HL-60/S4 (cell line): ENCODE data around the gene RFX2.

Experiments used
- in situ Hi-C: fragments of 300-500 bp; cut with MboI; formaldehyde crosslinking; loops from 2 replicates; pipeline ENCODE4 v1.14.3; 2022; ENCODE audit warnings: low sequenced_read_pairs

The RFX2 gene

DNA sequence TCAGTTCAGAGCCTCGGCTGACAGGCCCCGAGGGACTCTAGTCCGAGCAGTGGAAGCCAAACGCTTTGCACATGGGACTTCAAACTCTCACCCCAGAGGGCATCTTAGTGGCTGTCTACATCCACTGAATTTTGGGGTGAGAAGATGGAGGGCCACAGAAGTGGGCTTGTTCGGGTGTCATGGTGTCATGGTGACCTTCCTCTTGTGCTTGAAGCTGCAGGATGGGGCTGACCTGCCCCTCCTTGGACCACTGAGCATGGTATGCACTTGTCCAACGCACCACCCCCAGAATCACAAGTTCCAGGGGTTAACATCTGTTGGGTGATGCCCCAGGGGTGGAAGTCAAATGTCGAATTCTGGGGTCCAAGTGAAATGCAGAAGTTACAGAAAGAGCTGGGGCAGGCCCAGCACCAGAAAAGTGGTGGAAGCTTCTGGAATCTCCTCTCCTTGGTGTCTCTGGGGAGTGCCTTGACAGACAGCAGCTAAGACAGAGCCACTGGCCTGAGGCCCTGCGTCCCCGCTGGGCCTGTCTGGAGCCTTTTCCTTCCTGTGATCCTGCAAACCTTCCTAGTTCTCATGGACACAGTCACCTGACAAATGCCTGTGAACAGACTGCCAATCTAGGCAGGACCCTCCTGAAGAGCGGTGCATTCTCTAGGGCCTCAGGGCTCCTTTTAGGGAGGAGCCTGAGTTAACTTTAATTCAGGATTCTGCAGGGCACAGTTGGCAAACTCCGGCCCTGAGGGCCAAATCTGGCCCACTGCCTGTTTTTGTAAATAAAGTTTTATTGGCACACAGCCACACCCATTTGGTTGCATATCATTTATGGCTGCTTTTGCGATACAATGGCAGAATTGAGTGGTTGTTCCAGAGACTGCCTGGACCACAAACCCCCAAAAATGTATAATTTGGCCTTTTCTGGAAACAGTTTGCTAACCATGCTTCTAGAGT is 67.2 kb downstream of the RFX2 start:
- in situ Hi-C loops: loop anchor here (25.0 kb wide), 1 partner anchor 269 kb away; no protein-coding TSS in a partner anchor

DNA sequence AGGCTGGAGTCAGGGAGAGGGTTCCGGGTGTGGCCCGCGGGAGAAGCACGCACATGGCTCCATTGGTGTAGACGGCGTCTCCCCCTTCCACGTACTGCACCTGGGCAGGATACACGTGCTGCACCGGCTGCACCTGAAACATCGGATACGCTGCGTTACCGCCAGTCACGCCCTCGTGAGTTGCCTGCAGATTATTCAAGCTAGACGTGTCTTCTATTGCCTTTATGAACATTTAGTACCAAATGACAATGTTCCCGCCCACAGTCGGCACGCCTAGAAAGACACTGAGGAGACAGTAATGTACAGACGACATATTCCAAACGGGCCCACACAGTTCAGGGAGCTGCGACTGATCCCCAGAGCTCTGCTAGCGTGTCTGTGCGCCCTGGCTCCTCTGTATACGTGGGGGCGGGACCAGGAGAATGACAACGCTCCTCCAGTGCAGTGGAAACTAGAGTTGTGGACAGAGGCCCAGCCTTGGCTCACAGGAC is 68.3 kb downstream of the RFX2 start:
- in situ Hi-C loops: loop anchor here (25.0 kb wide), 1 partner anchor 270 kb away; no protein-coding TSS in a partner anchor

DNA sequence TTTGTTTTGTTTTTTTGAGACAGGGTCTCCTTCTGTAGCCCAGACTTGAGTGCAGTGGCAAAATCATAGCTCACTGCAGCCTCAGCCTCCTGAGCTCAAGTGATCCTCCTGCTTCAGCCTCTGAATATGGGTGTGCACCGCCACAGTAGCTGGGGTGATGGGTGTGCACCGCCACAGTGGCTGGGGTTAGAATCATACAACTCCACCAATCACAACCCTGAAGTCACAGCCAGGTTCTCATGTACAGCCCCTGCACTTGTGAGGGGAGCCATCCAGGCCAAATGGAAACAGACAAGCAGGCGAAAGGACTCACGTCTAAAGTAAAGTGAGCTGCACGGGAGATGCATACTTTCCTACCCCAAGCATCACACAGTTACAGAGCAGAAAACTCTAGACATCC is 69.2 kb downstream of the RFX2 start:
- in situ Hi-C loops: loop anchor here (25.0 kb wide), 1 partner anchor 271 kb away; no protein-coding TSS in a partner anchor

DNA sequence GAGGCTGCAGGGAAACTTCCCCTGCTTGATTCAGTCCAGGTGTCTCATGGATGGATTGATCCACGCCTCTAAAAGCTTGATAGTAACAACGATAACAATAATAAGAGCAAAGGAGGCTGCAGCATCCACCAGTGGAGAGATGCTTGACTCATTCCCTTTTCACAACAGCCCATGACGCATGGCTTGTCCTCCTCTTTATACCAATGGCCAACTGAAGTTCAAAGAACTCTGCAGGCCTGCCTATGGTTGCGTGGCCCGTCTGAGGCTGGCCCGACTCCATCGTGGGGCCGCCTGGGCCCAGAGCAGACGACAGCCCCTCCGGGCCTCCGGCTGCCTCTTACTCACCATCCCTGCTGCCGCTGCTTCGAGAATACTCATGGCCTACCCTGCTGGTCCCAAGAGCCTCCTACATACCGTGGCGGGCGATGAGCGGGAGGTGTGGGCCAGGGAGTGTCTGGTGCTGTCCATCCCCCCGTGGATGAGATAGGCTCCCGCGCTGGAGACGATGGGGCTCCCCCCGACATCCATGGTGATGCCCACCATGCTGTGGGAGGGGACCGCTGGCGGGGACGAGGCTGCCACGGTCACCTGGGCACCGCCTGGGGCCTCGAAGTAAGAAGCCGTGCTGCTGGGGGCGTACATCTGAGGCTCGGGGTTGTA is 70.6 kb downstream of the RFX2 start:
- in situ Hi-C loops: loop anchor here (25.0 kb wide), 1 partner anchor 273 kb away; no protein-coding TSS in a partner anchor

DNA sequence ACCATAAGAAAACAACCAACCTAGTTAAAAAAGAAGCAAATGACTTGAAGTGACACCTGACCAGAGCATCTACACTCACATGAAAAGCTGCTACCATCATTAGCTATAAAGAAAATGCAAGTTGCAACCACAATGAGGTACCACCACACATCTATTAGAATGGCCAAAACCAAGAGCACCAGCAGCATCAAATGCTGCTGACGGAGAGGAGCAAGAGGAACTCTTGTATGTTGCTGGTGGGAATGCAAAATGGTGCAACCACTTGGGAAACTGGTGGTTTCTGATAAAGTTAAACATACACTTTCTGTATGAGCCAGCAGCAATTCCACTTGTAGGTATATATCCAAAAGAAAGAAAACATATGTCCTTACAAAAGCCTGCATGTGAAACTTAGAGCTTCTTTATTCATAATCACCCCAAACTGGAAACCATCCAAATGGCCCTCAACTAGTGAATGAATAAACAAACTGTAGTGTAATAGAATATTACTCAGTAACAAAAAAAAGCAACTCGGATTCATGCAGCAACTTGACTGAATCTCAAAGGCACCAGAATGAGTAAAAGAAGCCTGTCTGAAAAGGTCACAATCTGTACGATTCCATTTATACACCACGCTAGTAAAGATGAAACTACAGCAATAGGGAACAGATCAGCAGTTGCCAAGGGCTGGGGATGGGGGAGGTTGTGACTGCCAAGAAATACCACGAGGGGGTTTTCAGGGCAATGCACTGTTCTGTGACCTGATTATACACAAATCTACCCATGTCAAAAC is 71.5 kb downstream of the RFX2 start:
- in situ Hi-C loops: loop anchor here (25.0 kb wide), 1 partner anchor 273 kb away; no protein-coding TSS in a partner anchor

DNA sequence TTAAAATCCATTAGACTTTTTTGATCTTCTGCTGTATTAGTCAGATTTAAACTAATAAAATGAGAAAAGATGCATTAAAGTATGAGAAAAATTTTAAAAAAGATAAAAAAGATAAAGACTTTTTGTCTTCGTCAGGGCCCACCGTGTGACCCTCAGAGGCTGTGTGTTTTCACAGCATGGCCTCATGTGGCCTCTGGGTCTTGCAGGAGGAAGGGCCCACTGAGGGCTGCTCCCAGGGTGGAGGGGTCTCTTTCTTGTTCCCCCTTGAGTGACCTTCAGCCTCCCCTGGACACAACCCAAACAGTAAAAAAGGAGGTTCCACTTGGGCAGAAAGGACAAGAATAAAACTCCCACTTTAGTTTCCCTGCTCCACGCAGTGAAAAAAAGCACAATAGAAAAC is 75.3 kb downstream of the RFX2 start:
- in situ Hi-C loops: loop anchor here (25.0 kb wide), 1 partner anchor 277 kb away; no protein-coding TSS in a partner anchor

DNA sequence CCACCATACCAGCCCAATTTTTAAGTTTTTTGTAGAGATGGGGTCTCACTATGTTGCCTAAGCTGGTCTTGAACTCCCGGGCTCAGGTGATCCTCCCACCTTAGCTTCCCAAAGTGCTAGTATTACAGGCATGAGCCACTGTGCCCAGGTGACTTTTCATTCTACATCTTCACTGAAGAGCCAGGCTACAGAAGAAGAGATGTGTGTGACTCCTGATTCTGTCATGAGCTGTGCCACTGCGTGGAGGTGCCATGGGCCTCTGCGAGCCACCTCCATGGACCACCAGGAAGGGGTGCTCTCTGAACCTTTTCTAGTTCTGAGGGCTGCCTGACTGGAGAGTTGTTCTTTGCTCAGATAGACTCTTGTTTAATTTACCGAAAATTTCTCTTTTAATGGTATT is 75.8 kb downstream of the RFX2 start:
- in situ Hi-C loops: loop anchor here (25.0 kb wide), 1 partner anchor 278 kb away; no protein-coding TSS in a partner anchor

DNA sequence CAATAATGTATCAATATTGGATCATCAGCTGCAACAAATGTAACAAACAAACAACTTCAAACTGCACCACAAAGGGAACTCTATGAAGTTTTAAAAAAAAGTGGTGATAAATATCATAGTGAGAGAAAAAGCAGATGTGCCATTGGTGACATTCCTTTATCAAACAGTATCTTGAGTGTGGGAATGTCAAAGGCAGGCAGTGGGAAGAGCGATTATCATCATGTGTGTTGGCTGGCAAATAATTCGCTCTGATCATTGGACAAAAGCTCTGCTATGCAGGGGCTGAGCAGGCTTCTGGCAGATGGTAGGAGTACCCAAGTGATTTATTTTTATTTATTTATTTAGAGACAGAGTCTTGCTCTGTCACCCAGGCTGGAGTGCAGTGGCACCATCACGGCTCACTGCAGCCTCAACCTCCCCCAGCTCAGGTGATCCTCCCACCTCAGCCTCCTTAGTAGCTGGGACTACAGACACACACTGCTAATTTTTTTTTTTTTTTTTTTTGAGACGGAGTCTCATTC is 76.5 kb downstream of the RFX2 start:
- in situ Hi-C loops: loop anchor here (25.0 kb wide), 1 partner anchor 278 kb away; no protein-coding TSS in a partner anchor

DNA sequence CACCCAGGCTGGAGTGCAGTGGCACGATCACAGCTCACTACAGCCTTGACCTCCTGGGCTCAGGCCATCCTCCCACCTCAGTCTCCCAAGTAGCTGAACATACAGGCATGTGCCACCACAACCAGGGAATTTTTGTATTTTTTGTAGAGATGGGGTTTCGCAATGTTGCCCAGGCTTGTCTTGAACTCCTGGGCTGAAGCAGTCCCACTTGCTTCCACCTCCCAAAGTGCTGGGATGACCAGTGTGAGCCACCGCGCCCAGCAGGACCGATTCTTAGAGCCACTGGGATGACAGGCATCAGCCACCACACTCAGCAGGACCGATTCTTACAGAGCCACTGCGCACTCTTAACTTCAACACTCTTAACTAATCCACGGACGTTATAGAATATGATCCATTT is 77.5 kb downstream of the RFX2 start:
- in situ Hi-C loops: loop anchor here (25.0 kb wide), 1 partner anchor 279 kb away; no protein-coding TSS in a partner anchor

DNA sequence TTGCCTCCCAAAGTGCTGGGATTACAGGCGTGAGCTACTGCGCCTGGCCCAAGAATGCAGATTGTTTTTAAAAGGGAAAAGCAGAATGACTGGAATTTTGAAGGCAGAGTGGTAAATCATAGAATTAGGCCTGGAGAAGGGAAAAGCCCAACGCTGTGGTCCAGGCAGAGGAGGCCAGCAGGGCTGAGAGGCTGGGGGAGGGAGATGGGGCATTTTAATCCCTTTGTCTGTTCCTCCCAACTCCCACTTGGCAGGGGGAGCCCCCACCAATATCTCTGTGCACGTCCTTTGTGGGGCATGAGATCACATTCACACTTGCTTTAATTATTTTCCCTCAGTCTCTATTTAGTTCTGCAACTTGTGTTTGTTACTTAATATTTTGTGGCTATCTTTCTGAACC is 77.9 kb downstream of the RFX2 start:
- in situ Hi-C loops: loop anchor here (25.0 kb wide), 1 partner anchor 280 kb away; no protein-coding TSS in a partner anchor

DNA sequence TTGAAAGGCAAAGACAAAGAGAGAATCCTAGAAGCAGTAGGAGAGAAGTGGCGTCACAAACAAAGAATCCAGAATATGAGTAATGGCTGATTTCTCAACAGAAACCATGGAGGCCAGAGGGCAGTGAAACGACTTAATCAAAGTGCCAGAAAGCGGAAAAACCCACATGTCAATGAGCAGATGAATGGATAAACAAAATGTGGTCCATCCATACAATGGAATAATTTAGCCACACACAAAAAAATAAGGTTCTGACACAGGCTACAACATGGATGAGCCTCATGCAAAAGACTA is 80.1 kb downstream of the RFX2 start:
- in situ Hi-C loops: loop anchor here (25.0 kb wide), 1 partner anchor 282 kb away; no protein-coding TSS in a partner anchor

DNA sequence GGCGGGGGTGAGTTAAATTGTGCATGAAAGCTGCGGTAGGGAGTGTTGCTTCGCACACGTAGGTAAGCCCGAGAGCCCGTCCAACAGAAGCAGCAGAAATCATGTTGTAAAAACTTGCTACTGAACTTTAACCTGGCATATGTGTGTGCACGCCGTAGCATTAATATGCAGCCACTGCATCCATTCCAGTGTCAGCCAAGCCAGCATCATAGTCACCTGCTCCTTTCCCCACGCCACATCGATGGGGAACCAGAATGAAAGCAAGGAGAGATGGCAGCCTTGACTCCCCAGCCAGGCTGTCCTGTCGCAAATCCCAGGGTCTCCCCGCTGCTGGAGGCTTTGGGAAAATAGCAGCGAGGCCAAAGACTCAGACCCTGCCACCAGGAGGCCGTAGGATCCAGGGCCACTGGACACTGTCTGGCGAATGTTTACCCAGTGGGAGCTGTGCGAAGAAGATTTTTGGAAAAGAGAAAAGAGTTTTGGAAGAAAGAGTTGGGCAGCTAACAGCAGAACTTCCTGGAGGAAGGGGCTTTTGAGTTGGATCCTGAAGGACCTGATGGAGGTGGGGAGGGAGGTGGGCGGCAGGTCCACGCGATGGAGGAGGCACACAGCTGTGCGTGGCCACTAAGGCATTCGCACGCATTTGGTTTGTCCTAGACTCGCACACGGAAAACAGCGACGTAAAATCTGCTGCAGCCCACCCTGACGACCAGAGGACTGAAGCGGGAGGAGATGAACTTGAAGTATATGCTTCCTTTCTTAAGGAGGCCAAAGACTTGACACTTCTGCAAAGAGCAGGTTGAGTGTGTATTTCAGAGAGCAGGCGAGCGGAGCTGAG is 83.7 kb downstream of the RFX2 start:
- in situ Hi-C loops: loop anchor here (10.0 to 25.0 kb wide), 2 partner anchors 222 to 286 kb away; partner anchors contain the start of gene NRTN

DNA sequence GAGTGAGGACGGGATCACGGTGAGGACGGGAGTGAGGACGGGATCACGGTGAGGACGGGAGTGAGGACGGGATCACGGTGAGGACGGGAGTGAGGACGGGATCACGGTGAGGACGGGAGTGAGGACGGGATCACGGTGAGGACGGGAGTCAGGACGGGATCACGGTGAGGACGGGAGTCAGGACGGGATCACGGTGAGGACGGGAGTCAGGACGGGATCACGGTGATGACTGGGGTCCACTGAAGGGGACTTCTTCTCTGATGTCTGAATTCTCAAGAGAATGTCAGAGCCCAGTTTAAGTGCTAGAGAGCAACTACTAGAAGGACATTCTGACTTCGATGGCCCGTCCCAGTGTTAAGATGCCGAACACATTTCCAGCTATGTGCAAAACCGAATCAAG is 85.5 kb downstream of the RFX2 start:
- in situ Hi-C loops: loop anchor here (10.0 to 25.0 kb wide), 2 partner anchors 220 to 288 kb away; partner anchors contain the start of gene NRTN

DNA sequence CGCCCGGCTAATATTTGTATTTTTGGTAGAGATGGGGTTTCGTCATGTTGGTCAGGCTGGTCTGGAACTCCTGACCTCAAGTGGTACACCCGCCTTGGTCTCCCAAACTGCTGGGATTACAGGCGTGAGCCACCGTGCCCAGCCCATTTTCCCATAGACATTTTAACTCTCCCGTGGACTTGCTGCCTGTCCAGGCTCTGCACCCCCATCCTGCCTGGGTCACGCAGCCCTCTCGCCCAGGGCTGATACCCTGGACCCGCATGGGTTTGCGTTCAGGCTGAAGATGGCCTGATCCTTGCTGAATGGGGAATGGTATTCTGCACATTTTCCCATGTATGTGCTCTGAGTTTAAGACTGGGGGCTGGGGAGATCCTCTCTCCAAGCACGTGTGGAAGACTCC is 86.4 kb downstream of the RFX2 start:
- in situ Hi-C loops: loop anchor here (10.0 kb wide), 1 partner anchor 219 kb away; the partner anchor contains the start of gene NRTN

DNA sequence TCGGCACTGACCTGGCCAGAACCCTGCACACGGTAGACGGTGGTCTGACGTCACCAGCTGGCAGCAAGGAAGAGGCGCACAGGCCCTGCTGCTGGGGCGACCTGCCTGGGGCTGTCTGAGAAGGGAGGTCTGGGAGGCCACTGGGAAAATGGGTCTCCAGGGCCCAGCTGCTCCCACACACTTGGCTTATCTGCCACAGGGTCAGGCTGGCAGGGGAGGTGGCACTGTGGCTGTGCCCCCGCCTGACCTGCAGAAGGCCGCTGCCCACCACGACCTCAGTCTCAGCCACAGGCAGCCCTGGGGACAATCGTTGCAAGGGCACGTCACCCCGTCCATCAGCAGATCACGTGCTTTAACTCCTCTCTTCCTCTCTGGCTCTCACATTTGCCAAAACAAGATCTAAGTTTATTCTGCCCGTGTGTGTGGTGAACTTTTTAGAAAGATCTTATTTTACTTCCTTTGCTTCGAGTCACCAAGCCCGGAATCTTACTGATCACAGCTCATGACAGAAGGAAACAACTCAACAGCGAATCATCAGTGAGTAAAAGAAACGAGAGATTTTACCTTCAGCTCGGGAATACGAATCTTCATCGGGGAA is 87.1 kb downstream of the RFX2 start:
- in situ Hi-C loops: loop anchor here (10.0 kb wide), 1 partner anchor 218 kb away; the partner anchor contains the start of gene NRTN

DNA sequence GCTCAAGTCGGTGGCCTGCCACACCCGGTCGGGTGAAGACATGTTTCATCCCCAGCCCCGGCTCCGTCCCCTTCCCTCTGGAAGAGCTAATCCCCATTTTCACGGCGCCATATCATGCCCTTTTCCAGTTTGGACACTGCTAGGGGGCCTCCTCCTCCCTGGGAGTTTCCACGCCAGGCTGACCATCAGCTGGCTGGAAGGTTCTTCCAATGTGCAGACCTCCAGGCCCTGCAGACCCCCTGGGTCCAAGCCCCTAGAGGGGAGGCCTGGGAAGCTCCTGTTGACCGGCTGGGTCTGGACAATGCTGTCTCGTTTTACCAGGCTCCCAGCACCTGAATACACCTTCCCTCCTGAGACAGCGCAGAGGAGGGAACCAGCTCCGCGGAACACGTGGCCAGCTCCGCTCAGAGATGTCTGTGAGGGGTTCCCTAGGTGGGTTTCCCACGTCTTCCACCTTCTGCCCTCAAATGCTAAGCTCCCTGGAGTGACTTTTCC is 87.7 kb downstream of the RFX2 start:
- in situ Hi-C loops: loop anchor here (10.0 kb wide), 1 partner anchor 218 kb away; the partner anchor contains the start of gene NRTN

DNA sequence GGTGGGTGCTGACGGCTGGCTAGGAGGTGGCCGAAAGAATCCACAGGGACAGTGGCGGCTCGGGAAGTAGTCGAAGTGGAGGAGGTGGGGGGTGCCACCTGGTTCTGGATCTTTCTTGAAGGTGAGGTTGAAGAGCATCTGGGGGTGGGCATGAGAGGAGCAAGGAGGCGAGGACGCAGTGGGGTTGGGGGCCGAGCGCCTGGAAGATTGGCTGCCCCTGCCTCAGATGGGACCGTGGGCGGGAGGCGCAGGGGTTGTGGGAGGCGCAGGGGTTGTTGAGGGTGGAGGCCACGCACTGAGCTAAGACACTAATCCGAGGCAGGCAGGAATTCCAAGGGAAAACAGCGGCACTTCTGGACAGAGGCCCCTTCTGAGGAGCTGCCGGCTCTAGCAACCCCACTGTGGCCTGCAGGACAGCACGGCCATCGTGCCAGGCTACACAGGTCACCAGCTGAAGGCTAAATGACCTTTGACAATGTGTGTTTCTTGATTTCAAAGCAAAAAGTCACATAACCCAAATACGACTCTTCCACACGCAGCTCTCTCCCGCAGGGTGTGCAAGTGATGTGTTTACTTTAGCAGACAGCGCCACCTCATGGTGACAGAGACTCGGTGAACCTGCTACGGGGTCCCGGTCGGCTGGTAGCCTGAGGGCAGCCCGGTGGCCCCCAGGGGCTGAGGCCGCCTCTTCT is 88.3 kb downstream of the RFX2 start:
- in situ Hi-C loops: loop anchor here (10.0 kb wide), 1 partner anchor 217 kb away; the partner anchor contains the start of gene NRTN
